Epithelial cell of proximal tubule (primary cell): ENCODE data around the gene PPFIA4. TPM values are rescaled to one million over a fixed set of nuclear protein-coding genes. Genes with fewer than 3 reads are reported as not detected.
"Not testable (repeated sequence)": the region's sequence is repeated elsewhere in the genome, so short reads cannot be mapped to it uniquely, and the experiment has no call there.

Source experiments
- DNase-seq: peaks from one replicate; pipeline ENCODE4 v3.0.0-alpha.2; 2011; ENCODE audit warnings: low read depth
- H3K4me3 ChIP-seq: 2 replicates; pipeline ENCODE4 v1.5.1; 2011; ENCODE audit warnings: low read depth, mild to moderate bottlenecking, low read length
- total RNA-seq: library from RNA; depleted of rRNA; stranded (reverse); fragments of >200 nt; gene quantifications from 2 replicates; pipeline ENCODE4 v1.2.3, GENCODE V29; 2015
- TF ChIP-seq, protein P1 (sequence below): conservative IDR thresholded peaks from 2 replicates; pipeline ENCODE4 v1.5.1; 2012; ENCODE audit warnings: low read depth, mild to moderate bottlenecking, low read length

Gene PPFIA4
- total RNA-seq = 0.14 and 11.6 TPM in 2 replicates

DNA sequence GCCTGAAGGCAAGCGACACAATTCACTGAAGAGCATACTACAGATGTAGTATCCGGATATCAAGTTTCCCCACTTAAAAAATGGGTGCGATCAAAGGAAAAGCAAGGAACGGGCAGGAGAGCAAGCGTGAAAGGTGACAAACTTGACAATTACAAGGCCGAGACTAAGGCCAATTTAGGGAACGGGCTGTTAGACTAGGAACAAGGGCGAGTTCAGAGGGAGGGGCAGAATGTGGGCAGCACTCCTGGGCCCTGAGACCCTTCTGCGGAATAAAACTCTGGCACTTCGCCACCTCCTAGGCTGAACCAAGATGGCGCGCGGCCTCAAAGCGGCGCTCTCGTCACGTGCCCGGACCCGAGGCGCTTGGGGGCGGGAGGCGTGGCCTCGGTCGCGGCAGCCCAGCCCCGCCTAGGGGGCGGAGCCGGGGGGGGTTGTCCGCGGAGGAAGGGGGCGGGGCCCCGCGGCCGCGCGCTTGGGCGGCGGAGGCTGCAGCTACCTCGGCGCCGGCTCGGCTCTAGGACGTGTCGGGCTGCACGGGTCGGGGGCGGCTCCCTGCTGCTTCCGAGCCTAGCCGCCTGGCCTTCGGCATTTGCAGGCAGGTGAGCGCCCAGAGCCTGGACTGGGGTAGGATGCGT lies at the start of gene PPFIA4:
PPFIA4 (plus strand) TSS at position 461 of the 635 bp plus-strand sequence. CDS start 12,518 bp downstream, outside the sequence.
- TF ChIP-seq, protein P1, sequence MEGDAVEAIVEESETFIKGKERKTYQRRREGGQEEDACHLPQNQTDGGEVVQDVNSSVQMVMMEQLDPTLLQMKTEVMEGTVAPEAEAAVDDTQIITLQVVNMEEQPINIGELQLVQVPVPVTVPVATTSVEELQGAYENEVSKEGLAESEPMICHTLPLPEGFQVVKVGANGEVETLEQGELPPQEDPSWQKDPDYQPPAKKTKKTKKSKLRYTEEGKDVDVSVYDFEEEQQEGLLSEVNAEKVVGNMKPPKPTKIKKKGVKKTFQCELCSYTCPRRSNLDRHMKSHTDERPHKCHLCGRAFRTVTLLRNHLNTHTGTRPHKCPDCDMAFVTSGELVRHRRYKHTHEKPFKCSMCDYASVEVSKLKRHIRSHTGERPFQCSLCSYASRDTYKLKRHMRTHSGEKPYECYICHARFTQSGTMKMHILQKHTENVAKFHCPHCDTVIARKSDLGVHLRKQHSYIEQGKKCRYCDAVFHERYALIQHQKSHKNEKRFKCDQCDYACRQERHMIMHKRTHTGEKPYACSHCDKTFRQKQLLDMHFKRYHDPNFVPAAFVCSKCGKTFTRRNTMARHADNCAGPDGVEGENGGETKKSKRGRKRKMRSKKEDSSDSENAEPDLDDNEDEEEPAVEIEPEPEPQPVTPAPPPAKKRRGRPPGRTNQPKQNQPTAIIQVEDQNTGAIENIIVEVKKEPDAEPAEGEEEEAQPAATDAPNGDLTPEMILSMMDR = no peak
- H3K4me3 ChIP-seq = peak within 1 kb of the TSS; percentile 79
- DNase-seq = no peak

DNA sequence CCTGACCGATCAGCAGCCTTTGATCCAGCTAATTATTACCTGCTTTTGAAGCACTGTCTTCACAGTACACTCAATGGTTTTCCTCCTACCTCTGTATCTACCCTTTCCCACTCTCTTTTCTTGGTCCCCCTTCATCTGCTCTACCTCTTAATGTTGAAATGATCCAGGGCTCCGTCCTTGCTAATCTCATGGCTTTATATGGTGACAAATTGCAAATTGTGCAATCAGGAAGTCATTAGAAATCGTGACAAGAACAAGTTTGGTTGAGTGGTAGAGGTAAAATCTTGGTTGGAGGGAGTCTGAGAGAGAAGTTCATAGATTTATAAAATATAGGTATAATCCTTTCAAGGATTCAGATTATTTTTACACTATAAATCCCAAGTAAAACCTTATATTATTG lies 49.7 kb upstream of the PPFIA4 start:
- TF ChIP-seq, protein P1 = no peak

DNA sequence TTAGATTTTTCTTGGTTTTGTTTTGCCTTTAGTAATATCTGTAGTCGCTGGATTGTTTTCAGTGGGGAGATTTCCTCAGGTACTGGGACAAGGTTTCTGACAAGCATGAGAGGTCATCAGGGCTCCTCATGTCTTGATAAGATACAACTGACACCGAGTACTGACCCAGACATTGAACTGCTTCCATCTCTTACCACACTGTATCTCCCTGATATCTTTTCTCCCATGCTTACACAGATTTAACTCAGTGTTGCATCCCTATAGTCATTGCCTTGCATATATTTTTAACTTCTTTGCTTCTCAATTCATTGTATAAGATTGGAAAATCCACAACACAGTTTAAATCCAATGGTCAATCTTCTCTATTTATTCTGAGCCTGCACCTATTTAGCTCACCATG lies 46.8 kb upstream of the PPFIA4 start:
- DNase-seq = no peak
- TF ChIP-seq, protein P1 = no peak
- H3K4me3 ChIP-seq = no peak overlapping the region

More for the DNA sequence above, 49.7 kb upstream of the PPFIA4 start:
- DNase-seq = no peak
- no peak overlapping the region for H3K4me3 ChIP-seq

DNA sequence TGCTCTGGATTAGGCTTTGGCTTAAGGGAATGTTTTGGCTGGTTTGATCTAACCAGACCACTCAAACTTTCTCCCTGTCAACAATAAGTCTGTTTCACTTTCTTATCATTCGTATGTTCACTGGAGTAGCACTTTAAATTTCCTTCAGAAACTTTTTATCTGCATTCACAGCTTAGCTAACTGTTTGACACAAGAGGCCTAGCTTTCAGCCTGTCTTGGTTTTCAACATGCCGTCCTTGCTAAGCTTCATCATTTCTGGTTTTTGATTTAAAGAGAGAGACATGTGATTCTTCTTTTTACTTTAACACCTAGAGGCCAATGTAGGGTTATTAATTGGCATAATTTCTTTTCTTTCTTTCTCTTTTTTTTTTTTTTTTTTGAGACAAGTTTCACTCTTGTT lies 44.4 kb upstream of the PPFIA4 start:
- DNase-seq = no peak
- TF ChIP-seq, protein P1 = no peak
- no peak overlapping the region for H3K4me3 ChIP-seq

DNA sequence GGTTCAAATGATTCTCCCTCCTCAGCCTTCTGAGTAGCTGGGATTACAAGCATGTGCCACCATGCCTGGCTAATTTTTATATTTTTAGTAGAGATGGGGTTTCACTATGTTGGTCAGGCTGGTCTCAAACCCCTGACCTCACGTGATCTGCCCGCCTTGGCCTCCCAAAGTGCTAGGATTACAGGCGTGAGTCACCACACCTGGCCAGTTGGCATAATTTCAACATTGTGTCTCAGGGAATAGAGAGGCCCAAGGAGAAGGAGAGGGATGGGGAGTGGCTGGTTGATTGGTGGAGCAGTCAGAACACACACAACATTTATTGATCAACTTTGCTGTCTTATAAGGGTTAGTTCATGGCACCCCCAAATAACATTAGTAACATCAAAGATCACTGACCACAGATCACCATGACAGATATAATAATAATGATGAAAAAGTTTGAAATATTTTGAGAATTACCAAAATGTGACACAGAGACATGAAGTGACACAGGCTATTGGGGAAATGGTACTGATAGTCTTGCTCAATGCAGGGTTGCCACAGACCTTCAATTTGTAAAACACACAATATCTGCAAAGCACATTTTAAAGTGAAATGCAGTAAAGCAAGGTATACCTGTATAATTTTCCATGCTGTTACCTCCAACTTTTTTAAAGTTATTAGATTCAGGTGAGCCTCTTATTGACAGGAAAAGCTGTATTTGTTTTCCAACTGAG lies 43.4 kb upstream of the PPFIA4 start:
- H3K4me3 ChIP-seq = no peak overlapping the region
- TF ChIP-seq, protein P1 = no peak
- no peak for DNase-seq

DNA sequence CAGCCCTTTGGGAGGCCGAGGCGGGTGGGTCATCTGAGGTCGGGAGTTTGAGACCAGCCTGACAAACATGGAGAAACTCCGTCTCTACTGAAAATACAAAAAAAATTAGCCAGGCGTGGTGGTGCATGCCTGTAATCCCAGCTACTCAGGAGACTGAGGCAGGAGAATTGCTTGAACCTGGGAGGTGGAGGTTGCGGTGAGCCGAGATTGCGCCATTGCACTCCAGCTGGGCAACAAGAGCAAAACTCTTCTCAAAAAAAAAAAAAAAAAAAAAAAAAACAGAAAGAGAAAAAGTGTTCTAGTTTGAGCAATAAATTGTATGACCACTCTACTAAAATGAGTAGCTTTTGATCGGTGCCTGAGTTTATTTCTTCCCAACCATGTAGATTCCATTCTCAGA lies 40.2 kb upstream of the PPFIA4 start:
- H3K4me3 ChIP-seq, DNase-seq: not testable (repeated sequence)

DNA sequence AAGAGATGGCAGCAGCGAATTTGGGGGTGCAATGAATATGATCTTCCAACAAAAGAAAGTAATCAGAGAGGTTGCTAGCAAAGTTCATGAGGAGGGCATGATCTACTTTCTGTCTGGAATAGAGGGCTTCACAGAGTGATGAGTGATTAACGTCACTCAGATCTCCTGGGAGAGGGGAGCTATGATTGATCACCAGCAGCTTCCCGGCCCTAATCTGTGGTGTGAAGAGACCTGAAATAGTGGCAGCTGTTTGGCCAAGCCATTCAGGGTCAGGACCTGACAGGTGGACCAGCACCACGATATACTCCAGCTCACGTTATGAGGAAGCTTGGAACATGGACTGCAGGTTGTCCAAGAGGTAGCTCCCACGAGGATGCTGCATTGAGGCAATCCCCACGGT lies 39.0 kb upstream of the PPFIA4 start:
- TF ChIP-seq, protein P1 = no peak
- DNase-seq = no peak
- H3K4me3 ChIP-seq = no peak overlapping the region
